NCI-H524 (cell line): ENCODE data around the gene ITIH2.
"Not testable (repeated sequence)": the region's sequence is repeated elsewhere in the genome, so short reads cannot be mapped to it uniquely, and the experiment has no call there.

Source experiments
- DNase-seq, 2 experiments: peaks; one replicate each; lab custom pipeline; 2025; lab: John Stamatoyannopoulos, UW

ITIH2 gene, protein sequence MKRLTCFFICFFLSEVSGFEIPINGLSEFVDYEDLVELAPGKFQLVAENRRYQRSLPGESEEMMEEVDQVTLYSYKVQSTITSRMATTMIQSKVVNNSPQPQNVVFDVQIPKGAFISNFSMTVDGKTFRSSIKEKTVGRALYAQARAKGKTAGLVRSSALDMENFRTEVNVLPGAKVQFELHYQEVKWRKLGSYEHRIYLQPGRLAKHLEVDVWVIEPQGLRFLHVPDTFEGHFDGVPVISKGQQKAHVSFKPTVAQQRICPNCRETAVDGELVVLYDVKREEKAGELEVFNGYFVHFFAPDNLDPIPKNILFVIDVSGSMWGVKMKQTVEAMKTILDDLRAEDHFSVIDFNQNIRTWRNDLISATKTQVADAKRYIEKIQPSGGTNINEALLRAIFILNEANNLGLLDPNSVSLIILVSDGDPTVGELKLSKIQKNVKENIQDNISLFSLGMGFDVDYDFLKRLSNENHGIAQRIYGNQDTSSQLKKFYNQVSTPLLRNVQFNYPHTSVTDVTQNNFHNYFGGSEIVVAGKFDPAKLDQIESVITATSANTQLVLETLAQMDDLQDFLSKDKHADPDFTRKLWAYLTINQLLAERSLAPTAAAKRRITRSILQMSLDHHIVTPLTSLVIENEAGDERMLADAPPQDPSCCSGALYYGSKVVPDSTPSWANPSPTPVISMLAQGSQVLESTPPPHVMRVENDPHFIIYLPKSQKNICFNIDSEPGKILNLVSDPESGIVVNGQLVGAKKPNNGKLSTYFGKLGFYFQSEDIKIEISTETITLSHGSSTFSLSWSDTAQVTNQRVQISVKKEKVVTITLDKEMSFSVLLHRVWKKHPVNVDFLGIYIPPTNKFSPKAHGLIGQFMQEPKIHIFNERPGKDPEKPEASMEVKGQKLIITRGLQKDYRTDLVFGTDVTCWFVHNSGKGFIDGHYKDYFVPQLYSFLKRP

DNA sequence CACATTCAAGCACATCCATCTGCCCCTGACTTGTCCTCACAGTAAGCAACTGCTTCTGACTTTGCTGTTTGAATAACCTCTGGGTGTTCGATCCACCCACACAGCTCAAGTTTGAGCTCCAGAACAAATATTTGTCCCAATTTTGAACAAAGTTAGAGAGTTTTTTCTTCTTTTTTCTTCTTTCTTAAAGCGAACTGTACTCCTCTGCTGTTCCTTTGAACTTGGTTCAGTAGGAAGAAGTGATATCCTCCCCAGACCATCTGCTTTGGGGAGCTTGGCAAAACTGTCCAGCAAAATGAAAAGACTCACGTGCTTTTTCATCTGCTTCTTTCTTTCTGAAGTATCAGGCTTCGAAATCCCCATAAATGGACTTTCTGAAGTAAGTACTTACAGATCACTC is at the start of gene ITIH2:
Gene ITIH2 (plus strand): TSS at position 177 of the 400 bp plus-strand sequence. CDS start 119 bp downstream, at position 296.
- no peak for DNase-seq

DNA sequence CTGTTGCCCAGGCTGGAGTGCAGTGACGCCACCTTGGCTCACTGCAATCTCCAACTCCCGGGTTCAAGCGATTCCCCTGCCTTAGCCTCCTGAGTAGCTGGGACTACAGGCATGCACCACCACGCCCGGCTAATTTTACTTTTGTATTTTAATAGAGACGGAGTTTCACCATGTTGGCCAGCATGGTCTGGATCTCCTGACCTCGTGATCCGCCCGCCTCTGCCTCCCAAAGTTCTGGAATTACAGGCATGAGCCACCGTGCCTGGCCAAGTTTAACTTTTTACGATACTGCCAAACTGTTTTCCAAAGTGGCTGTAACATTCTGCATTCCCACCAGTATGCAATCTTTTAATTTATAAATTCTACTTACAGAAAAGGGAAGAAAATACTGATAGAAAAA is 46.0 kb upstream of the ITIH2 start:
- DNase-seq, result not testable (repeated sequence)

DNA sequence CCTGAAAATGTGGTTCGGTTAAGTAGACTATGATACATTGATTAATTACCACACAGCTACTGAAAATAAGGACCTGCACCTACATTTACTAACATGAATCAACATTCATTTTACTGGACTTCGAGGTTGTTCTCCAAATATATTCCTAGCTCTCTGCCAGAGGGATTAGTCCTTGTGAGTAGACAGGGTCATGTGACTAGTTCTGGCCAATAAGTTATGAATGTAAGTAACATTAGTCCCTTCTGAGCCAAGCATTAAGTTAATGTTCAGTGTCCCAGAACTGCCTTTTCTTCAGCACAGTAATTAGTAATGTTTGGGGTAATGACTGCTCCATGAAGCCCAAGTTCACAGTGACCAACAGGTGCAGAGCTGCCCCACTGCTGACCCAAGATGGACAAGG is 45.6 kb upstream of the ITIH2 start:
- no peak for DNase-seq

DNA sequence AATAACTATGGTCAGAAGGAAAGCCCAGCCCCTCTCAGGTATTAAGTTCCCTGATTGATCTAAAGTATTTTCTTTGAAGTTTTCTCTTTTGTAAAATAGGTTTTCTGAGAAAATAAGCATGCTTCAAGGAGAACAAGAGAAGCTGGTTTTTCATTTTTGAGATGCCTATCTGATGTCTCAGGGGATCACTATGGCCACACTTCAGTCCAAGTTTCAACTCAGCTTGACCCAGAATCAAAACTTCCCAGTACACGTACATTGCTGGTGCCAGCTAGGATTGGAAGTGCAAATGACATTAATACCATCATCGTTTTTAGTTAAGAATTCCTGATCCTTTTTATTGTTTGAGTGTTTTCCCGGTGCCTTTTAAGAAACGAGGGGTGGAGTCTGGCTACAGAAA is 43.6 kb upstream of the ITIH2 start:
- DNase-seq, result no peak

DNA sequence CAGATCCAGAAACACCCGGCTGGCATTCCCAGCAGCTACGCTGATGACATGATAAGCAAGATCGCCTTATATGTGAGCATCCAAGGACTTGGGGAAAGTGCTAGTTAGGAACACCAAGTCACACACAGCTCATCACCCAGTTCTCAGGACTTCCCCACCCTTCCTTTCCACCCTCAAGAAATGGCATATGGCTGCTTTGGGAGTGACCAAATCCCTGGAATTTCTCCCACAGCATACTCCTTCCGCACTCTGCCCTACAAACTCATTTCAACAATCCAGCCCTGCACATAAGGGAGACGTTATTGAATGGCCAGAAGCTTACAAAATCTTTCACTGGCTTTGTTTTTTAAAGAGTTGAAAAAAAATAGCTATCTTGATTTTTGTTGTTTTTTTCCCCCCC is 40.6 kb upstream of the ITIH2 start:
- no peak for DNase-seq

DNA sequence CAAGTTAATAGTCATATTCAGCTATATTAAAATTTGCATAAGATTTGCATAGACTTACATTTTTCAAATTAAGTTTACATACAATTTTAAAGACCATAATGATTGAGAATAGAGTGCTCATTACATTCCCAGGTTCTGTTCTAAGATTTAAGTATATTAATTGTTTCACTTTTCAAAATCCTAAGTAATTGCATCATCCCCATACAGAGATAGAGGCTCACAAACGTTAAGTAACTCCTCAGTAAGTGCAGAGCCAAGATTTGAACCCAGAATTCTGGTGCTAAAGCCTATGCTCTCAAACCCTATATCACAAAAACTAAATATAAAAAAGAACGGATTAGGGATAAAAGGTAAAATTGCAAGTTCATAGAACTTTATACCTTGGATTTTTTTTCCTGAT is 38.4 kb upstream of the ITIH2 start:
- no peak for DNase-seq

DNA sequence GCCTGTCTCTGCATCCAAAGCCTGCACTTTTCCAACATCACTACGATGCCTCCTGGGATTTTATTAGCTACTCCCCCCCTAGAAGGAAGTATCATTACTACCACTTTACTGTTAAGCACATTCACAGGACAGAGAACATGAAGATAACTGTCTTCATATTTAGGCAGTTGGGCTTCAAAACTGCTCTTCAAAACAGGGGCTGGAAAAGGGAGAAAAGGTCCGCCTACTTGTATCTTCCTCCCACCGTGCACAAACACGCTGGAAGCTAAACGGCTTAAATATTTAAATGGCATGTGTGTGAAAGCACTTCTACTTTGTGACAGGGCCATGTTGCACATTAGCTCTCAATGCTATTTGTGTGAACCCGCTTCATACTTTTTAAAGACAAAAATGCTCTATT is 37.3 kb upstream of the ITIH2 start:
- DNase-seq, result peak in 1 of 2 experiments; percentile 8

DNA sequence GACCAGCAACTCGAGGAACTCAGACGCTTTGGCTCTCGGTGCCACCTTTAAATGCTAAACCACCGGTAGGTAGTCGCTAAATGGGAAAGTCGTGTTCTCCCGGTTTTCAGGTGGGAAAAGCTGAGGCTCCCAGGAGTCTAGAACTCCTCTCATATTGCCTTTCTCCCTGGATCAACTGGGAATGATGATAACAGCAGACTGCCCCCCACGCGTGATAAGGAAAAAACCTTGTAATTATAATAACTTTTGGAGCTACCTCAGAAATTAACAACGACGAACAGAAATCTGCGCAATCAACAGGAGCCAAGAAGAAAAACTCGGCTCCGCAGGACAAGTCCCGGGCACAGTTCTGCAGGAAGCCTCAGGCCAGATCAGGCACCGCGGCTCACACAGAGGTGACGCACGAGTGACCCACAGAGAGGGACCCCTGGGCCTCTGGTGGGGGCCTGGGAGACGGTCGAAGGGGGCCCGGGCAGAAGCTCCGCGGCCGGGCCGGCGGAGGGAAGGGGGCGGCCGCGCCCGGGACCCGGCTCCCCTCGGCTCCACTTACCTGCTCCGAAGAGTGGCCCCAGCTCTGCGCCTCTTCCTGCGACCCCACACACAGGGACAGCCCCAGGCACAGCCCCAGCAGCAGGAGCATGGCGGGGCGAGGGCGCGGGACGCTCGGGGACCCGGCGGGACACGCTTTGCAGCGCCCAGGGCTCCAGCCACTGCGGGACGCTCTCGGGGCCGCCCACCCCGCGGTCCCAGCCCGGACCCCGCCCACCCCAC is 36.7 kb upstream of the ITIH2 start, which contains the start of gene ITIH5:
Gene ITIH5 (minus strand): TSS at position 714 of the 771 bp plus-strand sequence. CDS start 74 bp downstream, at position 640.
- peak in 1 of 2 experiments; percentile 5 for DNase-seq

DNA sequence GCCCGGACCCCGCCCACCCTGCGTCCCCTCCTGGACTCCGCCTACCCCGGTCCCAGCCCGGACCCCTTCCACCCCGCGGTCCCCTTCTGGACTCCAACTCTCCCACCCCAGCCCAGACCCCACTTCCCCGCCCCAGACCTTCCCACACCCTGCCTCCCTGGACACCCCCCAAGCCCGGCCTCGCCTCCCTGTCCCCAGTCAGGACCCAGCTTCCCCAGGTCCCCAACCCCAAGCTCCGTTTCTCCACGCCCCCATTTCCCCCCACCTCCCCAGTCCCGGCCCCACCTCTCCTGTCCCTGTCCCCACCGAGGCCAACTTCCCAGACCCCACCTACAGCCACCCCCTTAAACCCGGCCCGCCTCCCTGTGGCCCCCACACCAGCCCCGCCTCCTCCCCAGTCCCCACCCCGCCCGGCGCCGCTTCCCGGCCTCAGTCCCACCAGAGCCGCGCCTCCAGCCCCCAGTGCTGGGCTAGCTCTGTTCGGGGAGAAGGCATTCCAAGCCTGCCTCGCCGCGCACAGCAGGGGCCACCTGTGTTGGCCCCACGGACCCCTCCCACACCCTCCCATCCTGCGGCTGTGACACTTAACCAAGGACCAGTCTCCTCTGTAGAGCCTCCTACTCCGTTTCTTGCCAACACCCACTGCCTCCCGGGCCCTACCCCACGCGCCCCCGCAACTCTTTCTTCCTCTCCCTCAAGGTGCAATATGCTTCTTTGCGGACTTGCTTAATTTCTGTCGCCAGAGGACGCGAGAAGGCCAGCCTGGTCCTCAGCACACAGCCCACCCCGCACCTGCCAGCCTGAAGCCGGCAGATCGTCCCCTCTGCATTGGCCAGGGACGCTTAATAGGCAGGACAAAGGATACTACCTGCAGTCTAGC is 35.6 kb upstream of the ITIH2 start:
- DNase-seq, result peak in 1 of 2 experiments; percentile 2

DNA sequence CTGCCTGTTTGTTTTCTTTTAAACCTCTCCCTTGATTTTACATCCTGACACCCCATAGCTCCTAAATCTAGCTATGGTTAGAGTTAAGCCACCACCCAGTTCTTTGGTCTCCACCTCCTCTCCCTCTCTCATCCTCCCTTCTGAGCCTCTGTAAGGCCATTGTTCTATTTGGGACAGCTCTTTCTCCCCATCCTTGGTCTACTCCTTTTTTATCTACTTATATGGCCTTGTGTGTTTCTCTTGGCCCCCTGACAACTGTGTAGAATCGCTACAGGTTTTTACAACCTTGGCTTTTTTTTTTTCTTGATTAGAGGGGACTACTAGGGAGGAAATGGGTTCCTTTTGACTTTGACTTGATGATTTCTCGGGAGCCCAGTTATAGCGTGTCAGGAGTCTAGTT is 33.0 kb upstream of the ITIH2 start:
- no peak for DNase-seq

DNA sequence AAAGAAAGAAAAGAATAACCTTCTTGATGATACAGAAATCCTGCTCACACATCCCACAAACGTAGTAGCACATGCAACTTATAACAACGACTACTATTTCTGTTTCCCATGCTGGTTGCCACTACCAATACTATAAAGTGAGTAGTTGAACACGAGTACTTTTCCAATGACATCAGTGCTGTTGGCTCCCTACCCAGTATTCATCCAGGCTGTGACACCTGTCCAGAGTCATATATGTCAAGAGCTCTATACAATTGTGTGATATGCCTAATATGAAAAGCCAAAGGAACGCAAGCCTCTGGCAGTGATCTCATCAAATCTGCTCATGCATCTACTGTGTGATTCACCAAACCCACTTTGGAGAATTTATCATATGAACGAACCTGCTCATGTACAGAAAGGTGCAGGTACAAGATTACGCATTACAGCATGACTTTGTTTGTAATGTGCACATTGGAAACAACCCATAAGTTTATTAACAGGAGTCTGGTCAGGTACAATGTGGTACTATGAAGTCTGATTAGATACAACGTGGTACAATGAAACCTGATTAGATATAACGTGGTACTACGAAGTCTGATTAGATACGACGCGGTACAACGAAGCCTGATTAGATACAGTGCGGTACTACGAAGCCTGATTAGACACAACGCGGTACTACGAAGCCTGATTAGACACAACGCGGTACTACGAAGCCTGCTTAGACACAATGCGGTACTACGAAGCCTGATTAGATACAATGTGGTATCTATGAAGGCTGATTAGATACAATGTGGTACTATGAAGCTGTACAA is 30.6 kb upstream of the ITIH2 start:
- DNase-seq, result no peak

DNA sequence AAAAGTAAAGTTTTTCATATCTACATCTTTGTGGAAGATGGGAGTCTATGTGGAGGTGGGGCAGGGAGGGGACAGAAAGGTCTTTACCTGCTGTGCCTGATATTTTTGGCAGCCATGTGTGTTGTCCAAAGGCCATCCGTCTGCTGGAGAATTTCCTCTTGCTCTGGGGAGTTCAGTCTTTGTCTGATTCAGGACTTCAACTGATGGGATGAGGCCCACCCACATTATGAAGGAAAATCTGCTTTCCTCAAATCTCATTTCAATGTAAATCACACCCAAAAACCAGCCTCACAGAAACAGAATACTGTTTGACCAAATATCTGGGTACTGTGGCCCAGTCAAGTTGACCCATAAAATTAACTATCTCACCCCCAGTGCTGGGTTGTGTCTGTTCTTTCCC is 23.9 kb upstream of the ITIH2 start:
- no peak for DNase-seq

DNA sequence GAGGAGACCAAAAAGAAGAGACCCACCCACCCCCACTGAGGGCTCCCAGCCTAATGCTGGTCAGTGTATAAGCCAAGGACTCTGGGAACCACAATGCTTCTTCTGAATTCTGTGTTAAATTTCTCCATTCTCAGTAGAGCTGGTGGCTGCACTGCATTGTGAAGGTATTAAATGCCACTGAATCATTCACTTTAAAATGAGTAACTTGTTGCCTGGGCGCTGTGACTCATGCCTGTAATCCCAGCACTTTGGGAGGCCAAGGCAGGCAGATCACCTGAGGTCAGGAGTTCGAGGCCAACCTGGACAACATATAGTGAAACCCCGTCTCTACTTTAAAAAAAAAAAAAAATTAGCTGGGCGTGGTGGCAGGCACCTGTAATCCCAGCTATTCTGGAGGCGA is 23.0 kb upstream of the ITIH2 start:
- not testable (repeated sequence) for DNase-seq

DNA sequence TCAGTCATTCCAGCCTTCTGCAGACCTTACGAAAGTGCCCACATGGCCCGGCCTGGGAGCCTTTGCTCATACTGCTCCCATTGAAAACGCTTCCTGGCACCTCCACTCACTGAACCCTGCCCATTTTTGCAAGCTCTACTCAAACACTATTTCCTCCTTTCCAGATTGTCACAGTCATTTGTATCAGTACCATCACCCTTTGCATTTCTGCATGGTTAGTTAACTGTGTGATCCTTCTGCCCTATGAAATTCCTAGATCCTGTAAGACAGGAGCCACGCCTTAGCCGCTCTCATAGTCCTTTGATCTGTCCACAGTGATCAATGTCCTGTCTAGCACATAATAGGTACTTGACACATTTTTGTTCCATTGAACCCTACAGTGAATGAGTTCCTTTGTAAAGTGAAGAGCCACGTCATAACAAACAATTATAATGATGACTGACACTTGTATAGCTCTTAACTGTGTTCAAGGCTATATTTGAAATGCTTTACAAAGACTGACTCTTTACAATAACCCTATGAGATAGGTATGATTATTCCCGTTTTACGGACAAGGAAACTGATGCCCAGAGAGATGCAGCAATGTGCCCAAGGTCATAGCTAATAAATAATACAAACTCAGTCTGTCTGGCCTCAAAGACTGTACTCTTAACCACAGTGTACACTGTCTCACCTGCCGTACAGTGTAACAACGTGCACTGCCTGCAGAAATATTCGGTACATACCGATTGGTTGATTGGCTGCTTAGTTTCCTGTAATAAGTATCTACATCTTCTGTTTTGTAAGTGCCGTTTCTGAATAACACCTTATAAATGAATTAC is 16.6 kb upstream of the ITIH2 start:
- no peak for DNase-seq

DNA sequence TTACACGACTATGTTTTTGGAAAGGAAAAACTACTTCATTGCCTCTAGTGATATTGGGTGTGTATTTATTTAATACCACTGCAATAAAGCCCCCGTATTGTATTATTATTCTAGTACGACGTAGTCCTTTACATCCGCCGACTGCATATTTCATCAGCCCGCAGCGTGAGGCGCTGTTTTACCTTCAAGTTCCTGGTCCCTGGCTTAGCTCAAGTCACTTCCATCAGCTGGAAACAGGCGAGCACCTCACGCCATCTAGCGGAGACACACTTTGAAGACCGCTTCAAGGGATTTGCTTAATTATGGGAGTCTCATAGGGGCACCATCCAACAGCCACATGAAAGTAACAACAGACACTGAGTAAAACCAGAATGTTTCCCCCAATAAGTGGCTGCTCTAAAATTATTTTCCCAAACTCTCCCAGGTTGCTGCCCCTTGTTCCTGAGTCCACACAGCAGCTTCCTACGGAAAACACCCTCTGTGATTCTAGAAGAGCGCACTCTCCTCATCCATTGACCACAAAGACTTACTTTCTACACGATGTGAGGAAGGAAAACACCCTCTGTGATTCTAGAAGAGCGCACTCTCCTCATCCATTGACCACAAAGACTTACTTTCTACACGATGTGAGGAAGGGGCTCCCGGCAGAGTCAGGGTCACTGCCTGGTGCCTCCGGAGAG is 15.7 kb upstream of the ITIH2 start:
- DNase-seq, result peak; percentile 46 to 77

DNA sequence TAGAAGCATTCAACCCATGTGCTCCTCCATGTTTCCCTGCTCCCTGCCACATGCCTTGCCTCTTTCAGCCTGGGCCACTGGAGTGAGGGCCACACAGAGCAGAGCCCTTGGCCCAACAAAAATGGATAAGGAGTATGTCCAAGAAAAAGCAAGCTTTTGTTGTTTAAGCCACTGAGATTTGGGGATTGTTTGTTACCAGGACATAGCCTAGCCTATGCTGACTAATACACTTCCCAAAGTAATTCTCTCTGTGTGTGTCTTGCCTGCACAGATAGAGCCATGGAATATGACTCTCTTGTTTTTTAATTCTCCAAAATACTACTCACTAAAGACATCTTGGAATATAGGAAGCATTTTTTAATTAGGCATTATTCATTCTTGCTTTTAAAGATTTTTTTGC is 13.5 kb upstream of the ITIH2 start:
- no peak for DNase-seq

DNA sequence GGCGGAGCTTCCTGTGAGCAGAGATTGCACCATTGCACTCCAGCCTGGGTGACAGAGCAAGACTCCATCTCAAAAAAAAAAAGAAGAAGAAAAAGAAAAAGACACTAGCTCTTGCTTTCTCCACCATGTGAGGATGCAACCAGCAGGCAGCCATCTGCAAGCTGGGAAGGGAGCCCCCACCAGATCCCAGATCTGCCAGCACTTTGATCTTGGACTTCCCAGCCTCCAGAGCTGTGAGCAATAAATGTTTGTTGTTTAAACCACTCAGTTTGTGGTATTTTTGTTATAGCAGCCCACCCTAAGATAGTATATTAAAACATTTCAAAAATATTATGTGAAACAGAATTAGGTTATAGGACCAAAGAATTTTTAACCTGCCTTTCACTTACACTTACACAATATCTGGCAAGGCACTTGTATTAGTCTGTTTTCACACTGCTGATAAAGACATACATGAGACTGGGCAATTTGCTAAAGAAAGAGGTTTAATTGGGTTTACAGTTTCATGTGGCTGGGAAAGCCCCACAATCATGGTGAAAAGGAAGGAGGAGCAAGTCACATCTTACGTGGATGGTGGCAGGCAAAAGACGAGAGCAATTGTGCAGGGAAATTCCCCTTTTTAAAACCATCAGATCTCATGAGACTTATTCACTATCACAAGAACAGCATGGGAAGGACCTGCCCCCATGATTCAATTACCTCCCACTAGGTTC is 12.1 kb upstream of the ITIH2 start:
- DNase-seq, result not testable (repeated sequence)

DNA sequence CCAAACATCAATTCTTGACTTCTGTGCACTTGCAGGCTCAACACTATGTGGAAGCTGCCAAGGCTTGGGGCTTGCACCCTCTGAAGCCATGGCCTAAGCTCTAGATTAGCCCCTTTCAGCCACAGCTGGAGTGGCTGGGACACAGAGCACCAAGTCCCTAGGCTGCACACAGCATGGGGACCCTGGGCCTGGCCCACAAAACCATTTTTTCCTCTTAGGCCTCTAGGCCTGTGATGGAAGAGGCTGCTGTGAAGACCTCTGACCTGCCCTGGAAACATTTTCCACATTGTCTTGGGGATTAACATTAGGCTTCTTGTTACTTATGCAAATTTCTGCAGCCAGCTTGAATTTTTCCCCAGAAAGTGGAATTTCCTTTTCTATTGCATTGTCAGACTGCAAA is 10.7 kb upstream of the ITIH2 start:
- DNase-seq, result not testable (repeated sequence)
